Activated CD4-positive, alpha-beta T cell treated with anti-CD3 and anti-CD28 coated beads, Interleukin-2, amount 50 U/mL, for 48 hours (primary cell): ENCODE measurements around the gene HIGD1A.

ENCODE experiments used
- DNase-seq, 2 experiments: peaks; one replicate each; pipeline ENCODE4 v3.0.0-alpha.2; 2020

Gene HIGD1A

GRCh38 chr3:42733501-42734262, 70.6 kb downstream of the HIGD1A start:
- no peak for DNase-seq
